HCEC 1CT (cell line): ENCODE results near the gene DOCK3.
A peak's percentile ranks its signal among the peaks of the same experiment; 100 is the strongest.
"Not testable (repeated sequence)": the region's sequence is repeated elsewhere in the genome, so short reads cannot be mapped to it uniquely, and the experiment has no call there.

Experiments used
- DNase-seq: peaks from one replicate; pipeline ENCODE4 v3.0.0-alpha.2; 2017

The DOCK3 gene

GRCh38 chr3:50890688-50891344 is 216.1 kb downstream of the DOCK3 start:
- no peak for DNase-seq

- not testable (repeated sequence) for DNase-seq
Observed at GRCh38 chr3:50901097-50901496, 226.4 kb downstream of the DOCK3 start.

GRCh38 chr3:50912746-50913145 is 238.0 kb downstream of the DOCK3 start:
- DNase-seq = no peak

DNA sequence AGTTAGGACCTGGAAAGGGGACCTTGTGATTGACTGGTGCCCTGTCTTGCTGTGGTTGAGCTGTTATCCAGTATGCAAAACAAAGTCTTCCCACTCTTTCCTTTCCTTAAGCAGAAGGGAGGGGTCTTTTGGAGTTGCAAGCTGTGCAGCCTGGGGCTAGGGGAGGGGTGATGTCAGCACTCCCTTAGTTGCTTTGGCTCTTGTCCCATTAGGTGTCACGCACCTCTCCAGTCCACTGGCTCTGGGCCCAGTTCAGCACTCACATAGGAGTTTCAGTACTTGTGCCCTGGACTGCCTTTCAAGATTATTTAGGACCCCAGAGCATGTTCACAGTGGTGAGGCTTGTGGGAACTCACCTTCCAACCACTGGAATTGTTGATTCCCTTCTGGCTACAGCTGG is 238.5 kb downstream of the DOCK3 start:
- DNase-seq = no peak

GRCh38 chr3:50922071-50922470 is 247.3 kb downstream of the DOCK3 start:
- not testable (repeated sequence) for DNase-seq

DNA sequence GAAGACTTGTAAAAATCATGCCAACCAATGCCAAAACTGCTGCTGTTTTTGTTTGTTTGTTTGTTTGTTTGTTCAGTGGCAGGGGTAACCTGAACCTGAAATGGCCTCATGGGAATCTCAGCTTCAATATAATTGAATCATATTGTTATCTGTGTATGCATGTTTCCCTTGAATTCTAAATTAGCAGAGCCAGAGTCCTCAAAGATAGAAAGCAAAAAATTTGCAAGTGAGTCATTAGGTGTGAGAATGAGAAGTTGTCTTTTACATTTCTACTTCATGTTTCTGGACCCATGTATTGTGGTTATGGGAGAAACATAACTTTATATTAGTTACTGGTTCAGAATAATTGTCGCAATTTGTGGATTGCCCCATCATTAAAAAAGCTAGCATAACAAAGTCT is 249.2 kb downstream of the DOCK3 start:
- no peak for DNase-seq

DNA sequence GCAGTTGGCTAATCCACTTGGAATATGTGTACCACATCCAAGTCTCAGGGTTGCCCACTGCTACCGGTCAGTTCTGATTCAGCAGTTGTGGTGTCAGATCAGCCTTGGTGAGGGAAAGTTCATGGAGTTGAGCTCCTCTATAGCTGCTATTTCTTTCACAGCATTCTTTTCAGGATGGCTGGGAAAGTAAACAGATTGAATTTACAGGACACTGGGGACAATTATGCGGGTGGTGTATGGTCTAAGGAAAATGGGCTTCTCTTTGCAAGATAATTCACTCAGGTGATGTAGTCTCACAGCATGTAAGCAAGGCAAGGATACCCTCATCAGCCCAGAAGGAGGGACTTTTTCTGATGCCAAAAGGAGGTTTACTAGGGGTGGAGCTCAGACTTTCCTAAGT is 249.9 kb downstream of the DOCK3 start:
- no peak for DNase-seq

GRCh38 chr3:50926868-50927267 is 252.1 kb downstream of the DOCK3 start:
- DNase-seq = no peak

- no peak for DNase-seq
Observed at GRCh38 chr3:50930371-50931208, 255.9 kb downstream of the DOCK3 start.

- DNase-seq = not testable (repeated sequence)
Observed at GRCh38 chr3:50932918-50933317, 258.2 kb downstream of the DOCK3 start.

DNA sequence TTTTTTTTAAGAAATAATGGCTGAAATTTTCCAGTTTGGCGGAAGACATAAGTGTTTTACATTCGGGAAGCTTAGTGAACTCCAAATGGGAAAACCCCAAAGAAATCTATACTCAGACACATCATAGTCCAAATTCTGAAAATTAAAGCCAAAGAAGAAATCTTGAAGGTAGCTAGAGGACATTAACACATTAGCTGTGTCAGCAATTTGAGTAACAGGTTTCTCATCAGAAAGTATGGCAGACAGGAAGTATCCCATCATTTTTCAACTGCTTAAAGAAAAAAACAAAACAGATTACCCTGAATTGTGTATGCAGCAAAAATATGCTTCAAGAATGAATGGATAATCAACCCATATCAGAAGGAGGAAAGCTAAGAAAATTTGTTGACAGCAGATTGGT is 261.7 kb downstream of the DOCK3 start:
- no peak for DNase-seq

DNA sequence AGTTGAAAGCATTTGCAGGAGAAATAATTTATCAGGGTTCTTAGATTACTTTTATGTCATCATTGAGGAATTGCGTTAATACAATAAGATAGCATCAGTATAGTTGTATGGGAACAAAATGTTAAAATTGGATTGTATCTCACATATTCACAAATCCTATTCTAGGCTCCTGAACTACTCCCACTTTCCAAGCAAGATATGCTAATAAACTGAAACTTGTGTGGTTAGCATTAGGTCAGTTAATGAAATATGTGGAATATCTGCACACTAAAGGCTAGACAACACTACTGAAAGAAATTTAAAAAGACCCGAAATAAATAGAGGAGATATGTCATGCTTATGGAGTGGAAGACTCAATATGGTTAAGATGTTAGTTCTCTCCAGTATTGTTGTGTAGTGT is 272.7 kb downstream of the DOCK3 start:
- no peak for DNase-seq

GRCh38 chr3:50950591-50950990 is 275.9 kb downstream of the DOCK3 start:
- no peak for DNase-seq

GRCh38 chr3:50953825-50954414 is 279.2 kb downstream of the DOCK3 start:
- no peak for DNase-seq

DNA sequence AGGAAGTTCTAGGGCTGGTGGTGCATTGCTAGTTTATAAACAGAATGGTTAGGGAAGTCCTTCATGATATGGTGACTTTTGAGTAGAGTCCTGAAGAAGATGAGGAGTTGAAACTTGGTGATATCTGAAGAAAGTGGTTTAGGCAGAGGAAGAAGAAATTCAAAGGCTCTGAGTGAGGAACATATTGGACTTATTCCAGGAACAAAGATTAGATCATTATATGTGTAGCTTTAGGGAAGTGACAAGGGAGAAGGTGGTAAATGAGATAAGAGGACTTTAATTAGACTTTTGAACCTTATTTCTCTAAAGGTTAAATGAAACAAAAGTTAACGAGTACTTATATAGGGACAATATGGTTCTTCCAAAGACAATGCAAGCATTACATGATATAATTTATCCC is 286.7 kb downstream of the DOCK3 start:
- DNase-seq = no peak

- DNase-seq = peak; percentile 53
Observed at GRCh38 chr3:50971487-50971924, 296.8 kb downstream of the DOCK3 start.

- DNase-seq = no peak
Observed at GRCh38 chr3:50972029-50972428, 297.3 kb downstream of the DOCK3 start.

DNA sequence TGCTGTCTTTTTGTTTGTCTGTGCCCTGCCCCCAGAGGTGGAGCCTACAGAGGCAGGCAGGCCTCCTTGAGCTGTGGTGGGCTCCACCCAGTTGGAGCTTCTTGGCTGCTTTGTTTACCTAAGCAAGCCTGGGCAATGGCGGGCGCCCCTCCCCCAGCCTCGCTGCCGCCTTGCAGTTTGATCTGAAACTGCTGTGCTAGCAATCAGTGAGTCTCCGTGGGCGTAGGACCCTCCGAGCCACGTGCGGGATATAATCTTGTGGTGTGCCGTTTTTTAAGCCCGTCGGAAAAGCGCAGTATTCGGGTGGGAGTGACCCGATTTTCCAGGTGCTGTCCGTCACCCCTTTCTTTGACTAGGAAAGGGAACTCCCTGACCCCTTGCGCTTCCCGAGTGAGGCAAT is 303.9 kb downstream of the DOCK3 start:
- not testable (repeated sequence) for DNase-seq

GRCh38 chr3:50978991-50979667 is 304.4 kb downstream of the DOCK3 start:
- DNase-seq = no peak

- no peak for DNase-seq
Observed at GRCh38 chr3:50982540-50983325, 308.0 kb downstream of the DOCK3 start.

DNA sequence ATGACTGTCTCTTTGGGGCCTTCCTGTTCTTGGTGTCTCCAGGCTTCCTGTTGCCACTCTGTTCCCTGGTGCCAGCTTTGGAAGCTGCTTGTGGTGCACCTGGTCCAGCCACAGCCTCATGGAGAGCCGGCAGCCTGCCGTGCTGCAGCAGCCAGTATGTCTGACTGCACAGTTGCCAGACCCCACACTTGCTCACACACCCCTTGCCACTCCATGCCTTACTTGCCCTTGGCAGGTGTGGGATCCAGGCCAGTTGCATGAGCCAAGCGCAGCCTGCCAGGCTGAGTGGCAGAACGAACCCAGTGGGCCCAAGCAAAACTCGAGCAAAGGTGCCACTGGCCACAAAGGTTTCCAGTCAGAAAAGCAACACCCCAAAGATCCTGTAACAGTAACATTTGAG is 309.2 kb downstream of the DOCK3 start:
- DNase-seq = no peak

GRCh38 chr3:50985893-50986292 is 311.2 kb downstream of the DOCK3 start:
- DNase-seq = no peak

GRCh38 chr3:50986726-50987125 is 312.0 kb downstream of the DOCK3 start:
- no peak for DNase-seq
